ENCODE measurements around the gene ATG2A.

ATG2A gene

DNA sequence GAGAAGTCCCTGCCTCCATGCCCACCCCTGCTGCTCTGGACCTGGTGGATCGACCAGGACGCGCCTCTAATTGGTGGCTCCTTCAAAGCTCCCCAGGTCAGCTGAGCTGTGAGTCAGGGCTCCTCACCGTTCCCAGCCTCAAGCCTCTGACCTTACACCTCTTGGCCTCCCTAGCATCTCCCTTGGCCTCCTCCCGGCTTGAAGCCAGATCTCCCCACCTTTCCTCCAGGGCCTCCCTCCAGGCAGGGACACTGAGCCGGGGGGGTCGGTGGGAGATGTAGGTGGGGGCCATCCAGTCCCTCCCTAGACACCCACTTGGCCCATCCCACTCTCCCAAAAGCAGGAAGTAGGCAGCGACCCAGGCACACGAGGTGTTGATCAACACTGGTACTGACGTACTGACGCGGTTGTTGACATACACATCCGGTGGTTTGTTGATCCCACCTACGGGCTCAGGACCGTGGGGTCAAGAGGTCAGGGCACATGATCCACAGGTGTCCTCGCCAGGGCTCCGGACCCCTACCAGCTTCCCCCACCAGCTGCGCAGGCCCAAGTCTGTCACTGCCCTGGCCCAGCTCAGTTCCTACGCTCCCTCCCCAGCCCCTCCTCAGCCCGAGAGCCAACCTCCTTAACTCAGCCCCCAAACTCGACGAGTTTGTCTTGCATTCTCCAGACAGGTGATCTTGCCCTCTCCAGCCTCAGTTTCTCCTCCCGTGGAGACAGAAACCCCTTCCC is 802 bp downstream of the ATG2A start:
- peak overlapping the region; percentile 91 for H3K27ac ChIP-seq
- no peak for TF ChIP-seq CTCF (conservative IDR thresholded peaks at IDR 0.05)

GRCh38 chr11:64915376-64915887 is 1.6 kb downstream of the ATG2A start:
- peak overlapping the region; percentile 91; the same call in 1 of the 2 replicates for H3K27ac ChIP-seq
- no peak for TF ChIP-seq CTCF (conservative IDR thresholded peaks at IDR 0.05)

DNA sequence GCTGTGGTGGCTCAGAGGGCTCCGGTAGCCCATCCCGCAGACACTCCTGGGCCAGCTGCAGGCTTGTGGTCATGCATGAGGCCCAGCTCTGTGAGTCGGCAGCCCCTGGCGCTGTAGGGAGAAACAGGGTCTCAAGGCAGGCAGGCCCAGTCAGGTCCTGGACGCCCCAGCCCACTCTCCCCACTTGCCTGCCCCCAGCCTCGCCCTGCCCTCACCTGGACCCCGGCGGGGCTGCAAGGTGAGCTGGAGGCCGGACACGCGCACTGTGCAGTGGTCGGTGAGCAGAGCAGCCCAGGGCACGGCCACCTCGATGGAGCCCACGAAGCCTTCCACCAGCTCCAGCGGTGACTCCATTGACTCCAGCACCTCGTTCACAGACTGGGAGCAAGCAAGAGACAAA is 2.9 kb downstream of the ATG2A start:
- H3K27ac ChIP-seq, result no peak overlapping the region; the same call in 1 of the 2 replicates
- no peak for TF ChIP-seq CTCF (conservative IDR thresholded peaks at IDR 0.05)

- H3K27ac ChIP-seq, result no peak overlapping the region
- TF ChIP-seq CTCF (conservative IDR thresholded peaks at IDR 0.05), result no peak
These were observed 3.8 kb downstream of the ATG2A start for GRCh38 chr11:64913171-64913727.

DNA sequence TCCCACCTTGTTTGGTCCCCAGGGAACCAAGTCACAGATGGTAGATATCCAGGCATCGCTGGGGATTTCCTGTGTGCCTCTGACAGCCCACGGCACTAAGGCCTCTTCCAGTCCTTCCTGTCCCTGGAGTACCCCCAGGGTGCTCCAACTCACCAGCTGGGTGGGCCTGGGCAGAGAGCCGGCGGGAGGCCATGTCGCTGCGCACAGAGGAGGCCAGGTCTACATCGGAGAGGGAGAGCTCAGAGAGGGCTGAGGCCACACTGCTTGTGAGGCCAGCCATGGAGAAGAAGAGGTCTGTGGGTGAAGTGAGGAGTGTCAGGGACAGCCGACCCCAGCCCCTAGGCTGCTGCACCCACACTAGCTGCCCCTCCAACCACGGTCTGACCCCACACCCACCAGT is 5.3 kb downstream of the ATG2A start:
- no peak overlapping the region for H3K27ac ChIP-seq
- TF ChIP-seq CTCF (conservative IDR thresholded peaks at IDR 0.05), result no peak

- TF ChIP-seq CTCF (conservative IDR thresholded peaks at IDR 0.05), result no peak
- H3K27ac ChIP-seq, result no peak overlapping the region
These were observed 5.9 kb downstream of the ATG2A start for GRCh38 chr11:64911142-64911541.

DNA sequence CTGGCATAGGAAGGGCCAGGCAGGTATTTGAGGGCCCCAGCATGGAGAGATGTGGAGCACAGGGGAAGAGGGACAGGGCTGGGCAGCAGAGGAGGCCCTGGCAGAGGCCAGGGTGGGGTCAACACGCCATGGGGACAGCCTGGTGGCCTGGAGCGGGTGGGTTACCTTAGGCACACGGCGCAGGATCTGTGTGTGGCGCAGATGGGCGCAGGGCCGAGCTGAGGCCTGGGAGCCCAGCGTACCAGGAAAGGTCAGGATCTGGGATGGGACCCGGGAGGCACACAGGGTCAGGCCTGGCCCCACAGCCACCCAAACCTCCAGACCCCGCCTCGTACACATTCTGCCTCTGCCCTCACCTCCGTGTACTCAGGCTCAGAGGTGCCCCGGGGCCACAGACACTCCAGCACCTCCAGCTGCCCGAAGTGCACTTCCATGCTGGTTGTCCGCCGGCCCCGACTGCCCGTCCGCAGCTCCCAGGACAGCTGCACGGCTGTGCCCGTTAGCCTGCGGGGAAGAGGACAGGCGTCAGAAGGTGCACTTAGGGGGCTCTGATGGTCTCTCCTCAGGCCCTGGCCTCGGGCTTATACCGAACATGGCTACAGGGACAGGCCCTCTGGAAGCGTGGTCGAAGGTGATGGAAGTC is 6.4 kb downstream of the ATG2A start:
- no peak for TF ChIP-seq CTCF (conservative IDR thresholded peaks at IDR 0.05)
- no peak overlapping the region for H3K27ac ChIP-seq

Data from VCaP (cell line).